GM12875 (cell line): ENCODE data around the gene PVALEF.

Source experiments
- H3K4me3 ChIP-seq: one replicate; pipeline ENCODE4 v1.5.1; 2011; ENCODE audit warnings: low read depth, low read length, control low read depth
- CTCF ChIP-seq: IDR thresholded peaks from 2 replicates; pipeline ENCODE4 v1.5.1; 2011; ENCODE audit warnings: low read depth, mild to moderate bottlenecking, control low read depth, inconsistent platforms, low read length, moderate library complexity, borderline replicate concordance; ENCODE audit not compliant: insufficient read depth

Gene PVALEF

GRCh38 chr17:81229666-81229920, 64.3 kb downstream of the PVALEF start:
- no peak for TF ChIP-seq CTCF
- H3K4me3 ChIP-seq = no peak overlapping the region

GRCh38 chr17:81230043-81230820, 64.9 kb downstream of the PVALEF start:
- peak; percentile 65 for TF ChIP-seq CTCF
- H3K4me3 ChIP-seq = no peak overlapping the region

GRCh38 chr17:81231121-81231645, 65.9 kb downstream of the PVALEF start:
- H3K4me3 ChIP-seq = no peak overlapping the region
- no peak for TF ChIP-seq CTCF

- no peak for TF ChIP-seq CTCF
These were observed 66.7 kb downstream of the PVALEF start for GRCh38 chr17:81231766-81232581.

More at GRCh38 chr17:81231766-81232581, 66.7 kb downstream of the PVALEF start:
- H3K4me3 ChIP-seq = no peak overlapping the region
